ENCODE data around the gene SPR. TPM values are rescaled to one million over a fixed set of nuclear protein-coding genes. Genes with fewer than 3 reads are reported as not detected.

Gene SPR
- total RNA-seq, 6 experiments from 2014 or later = 17.0 to 21.6 (median 19.0) TPM

- TF ChIP-seq CTCF (IDR thresholded peaks at IDR 0.05) = no peak
- peaks cover 5% of the 10 kb centered on the region for H3K27me3 Mint-ChIP-seq (ENCODE audit: insufficient read depth)
- H3K36me3 Mint-ChIP-seq (ENCODE audit: low read depth) = no peaks in the 10 kb centered on the region
- no peaks in the 10 kb centered on the region for H3K9me3 Mint-ChIP-seq
- H3K4me3 Mint-ChIP-seq = peak overlapping the region; percentile 39
- H3K27ac Mint-ChIP-seq = no peak overlapping the region
- peaks cover 31% of the 10 kb centered on the region for H3K4me1 Mint-ChIP-seq (ENCODE audit: low read depth)
- no peak for DNase-seq
These were observed 7.9 kb downstream of the SPR start for GRCh38 chr2:72895154-72895553.

GRCh38 chr2:72895759-72896281 is 8.6 kb downstream of the SPR start:
- no peaks in the 10 kb centered on the region for H3K9me3 Mint-ChIP-seq
- peak overlapping the region; percentile 39 for H3K4me3 Mint-ChIP-seq
- no peak for TF ChIP-seq CTCF (IDR thresholded peaks at IDR 0.05)
- H3K27ac Mint-ChIP-seq = no peak overlapping the region
- H3K36me3 Mint-ChIP-seq (ENCODE audit: low read depth) = no peaks in the 10 kb centered on the region
- peaks cover 9% of the 10 kb centered on the region for H3K27me3 Mint-ChIP-seq (ENCODE audit: insufficient read depth)
- DNase-seq = peak; percentile 50
- H3K4me1 Mint-ChIP-seq (ENCODE audit: low read depth) = peaks cover 28% of the 10 kb centered on the region

GRCh38 chr2:72896446-72896845 is 9.2 kb downstream of the SPR start:
- Mint-ChIP-seq H3K27ac (no peak overlapping the region), H3K27me3 (ENCODE audit: insufficient read depth) (peaks cover 12% of the 10 kb centered on the region), H3K9me3 (no peaks in the 10 kb centered on the region), H3K4me3 (no peak overlapping the region), H3K36me3 (ENCODE audit: low read depth) (no peaks in the 10 kb centered on the region), H3K4me1 (ENCODE audit: low read depth) (peaks cover 24% of the 10 kb centered on the region)
- no peak for TF ChIP-seq CTCF (IDR thresholded peaks at IDR 0.05)
- DNase-seq = no peak

GRCh38 chr2:72897785-72898584 is 10.8 kb downstream of the SPR start:
- Mint-ChIP-seq H3K27me3 (ENCODE audit: insufficient read depth) (peaks cover 18% of the 10 kb centered on the region), H3K9me3 (no peaks in the 10 kb centered on the region; the same call in 1 of the 2 replicates), H3K27ac (no peak overlapping the region), H3K36me3 (ENCODE audit: low read depth) (no peaks in the 10 kb centered on the region), H3K4me1 (ENCODE audit: low read depth) (peaks cover 24% of the 10 kb centered on the region), H3K4me3 (no peak overlapping the region)
- DNase-seq = no peak
- no peak for TF ChIP-seq CTCF (IDR thresholded peaks at IDR 0.05)

GRCh38 chr2:72898585-72898906 is 11.3 kb downstream of the SPR start:
- H3K4me1 Mint-ChIP-seq (ENCODE audit: low read depth) = peaks cover 21% of the 10 kb centered on the region
- H3K27ac Mint-ChIP-seq = no peak overlapping the region
- H3K36me3 Mint-ChIP-seq (ENCODE audit: low read depth) = no peaks in the 10 kb centered on the region
- H3K9me3 Mint-ChIP-seq = no peaks in the 10 kb centered on the region; the same call in 1 of the 2 replicates
- no peak for DNase-seq
- H3K4me3 Mint-ChIP-seq = no peak overlapping the region
- peaks cover 18% of the 10 kb centered on the region for H3K27me3 Mint-ChIP-seq (ENCODE audit: insufficient read depth)
- no peak for TF ChIP-seq CTCF (IDR thresholded peaks at IDR 0.05)
